ENCODE data around the gene TEX54. TPM values are rescaled to one million over a fixed set of nuclear protein-coding genes. Genes with fewer than 3 reads are reported as not detected.

Gene TEX54
- total and polyA plus RNA-seq, 2 of the 13 experiments (the other 11 are each of a cell fraction or from before 2014, with no cell fraction given): not detected

- TF ChIP-seq GTF3A (CRISPR knock-in tag; conservative IDR thresholded peaks at IDR 0.05) (no peak), LCORL (IDR thresholded peaks at IDR 0.05) (no peak), LCORL (CRISPR knock-in tag; IDR thresholded peaks at IDR 0.05) (peak; percentile 67; the same call in 1 of the 2 replicates), SNAPC5 (CRISPR knock-in tag; IDR thresholded peaks at IDR 0.05; ENCODE audit: borderline replicate concordance) (peak; percentile 70; the same call in 1 of the 2 replicates), ZNF770 (CRISPR knock-in tag; IDR thresholded peaks at IDR 0.05) (no peak), KDM3A (CRISPR knock-in tag; IDR thresholded peaks at IDR 0.05; ENCODE audit: low read depth) (0 out of 2 replicates have a peak, but pooled peaks have one; percentile 67), ASH2L (IDR thresholded peaks at IDR 0.05; ENCODE audit: insufficient read length, low read depth, low read length) (peak; percentile 89), ZSCAN9 (CRISPR knock-in tag; IDR thresholded peaks at IDR 0.05; ENCODE audit: borderline replicate concordance) (peak; percentile 80; the same call in 1 of the 2 replicates), MTA1 (CRISPR knock-in tag; IDR thresholded peaks at IDR 0.05; ENCODE audit: borderline replicate concordance) (peak; percentile 71; the same call in 1 of the 2 replicates), ZNF761 (CRISPR knock-in tag; conservative IDR thresholded peaks at IDR 0.05) (peak; percentile 86; the same call in 1 of the 2 replicates), TEAD2 (CRISPR knock-in tag; IDR thresholded peaks at IDR 0.05) (no peak), MXD4 (CRISPR knock-in tag; IDR thresholded peaks at IDR 0.05) (peak; percentile 99), ADNP (CRISPR knock-in tag; IDR thresholded peaks at IDR 0.05) (no peak), ZNF101 (CRISPR knock-in tag; IDR thresholded peaks at IDR 0.05; ENCODE audit: borderline replicate concordance, low read depth) (no peak)
- TF ChIP-seq, protein P1, sequence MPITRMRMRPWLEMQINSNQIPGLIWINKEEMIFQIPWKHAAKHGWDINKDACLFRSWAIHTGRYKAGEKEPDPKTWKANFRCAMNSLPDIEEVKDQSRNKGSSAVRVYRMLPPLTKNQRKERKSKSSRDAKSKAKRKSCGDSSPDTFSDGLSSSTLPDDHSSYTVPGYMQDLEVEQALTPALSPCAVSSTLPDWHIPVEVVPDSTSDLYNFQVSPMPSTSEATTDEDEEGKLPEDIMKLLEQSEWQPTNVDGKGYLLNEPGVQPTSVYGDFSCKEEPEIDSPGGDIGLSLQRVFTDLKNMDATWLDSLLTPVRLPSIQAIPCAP (CRISPR knock-in tag; IDR thresholded peaks at IDR 0.05; ENCODE audit: low read depth): 0 out of 2 replicates have a peak, but pooled peaks have one; percentile 84
- TF ChIP-seq, protein P2, sequence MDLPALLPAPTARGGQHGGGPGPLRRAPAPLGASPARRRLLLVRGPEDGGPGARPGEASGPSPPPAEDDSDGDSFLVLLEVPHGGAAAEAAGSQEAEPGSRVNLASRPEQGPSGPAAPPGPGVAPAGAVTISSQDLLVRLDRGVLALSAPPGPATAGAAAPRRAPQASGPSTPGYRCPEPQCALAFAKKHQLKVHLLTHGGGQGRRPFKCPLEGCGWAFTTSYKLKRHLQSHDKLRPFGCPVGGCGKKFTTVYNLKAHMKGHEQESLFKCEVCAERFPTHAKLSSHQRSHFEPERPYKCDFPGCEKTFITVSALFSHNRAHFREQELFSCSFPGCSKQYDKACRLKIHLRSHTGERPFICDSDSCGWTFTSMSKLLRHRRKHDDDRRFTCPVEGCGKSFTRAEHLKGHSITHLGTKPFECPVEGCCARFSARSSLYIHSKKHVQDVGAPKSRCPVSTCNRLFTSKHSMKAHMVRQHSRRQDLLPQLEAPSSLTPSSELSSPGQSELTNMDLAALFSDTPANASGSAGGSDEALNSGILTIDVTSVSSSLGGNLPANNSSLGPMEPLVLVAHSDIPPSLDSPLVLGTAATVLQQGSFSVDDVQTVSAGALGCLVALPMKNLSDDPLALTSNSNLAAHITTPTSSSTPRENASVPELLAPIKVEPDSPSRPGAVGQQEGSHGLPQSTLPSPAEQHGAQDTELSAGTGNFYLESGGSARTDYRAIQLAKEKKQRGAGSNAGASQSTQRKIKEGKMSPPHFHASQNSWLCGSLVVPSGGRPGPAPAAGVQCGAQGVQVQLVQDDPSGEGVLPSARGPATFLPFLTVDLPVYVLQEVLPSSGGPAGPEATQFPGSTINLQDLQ (CRISPR knock-in tag; IDR thresholded peaks at IDR 0.05): no peak
- TF ChIP-seq, protein P3, sequence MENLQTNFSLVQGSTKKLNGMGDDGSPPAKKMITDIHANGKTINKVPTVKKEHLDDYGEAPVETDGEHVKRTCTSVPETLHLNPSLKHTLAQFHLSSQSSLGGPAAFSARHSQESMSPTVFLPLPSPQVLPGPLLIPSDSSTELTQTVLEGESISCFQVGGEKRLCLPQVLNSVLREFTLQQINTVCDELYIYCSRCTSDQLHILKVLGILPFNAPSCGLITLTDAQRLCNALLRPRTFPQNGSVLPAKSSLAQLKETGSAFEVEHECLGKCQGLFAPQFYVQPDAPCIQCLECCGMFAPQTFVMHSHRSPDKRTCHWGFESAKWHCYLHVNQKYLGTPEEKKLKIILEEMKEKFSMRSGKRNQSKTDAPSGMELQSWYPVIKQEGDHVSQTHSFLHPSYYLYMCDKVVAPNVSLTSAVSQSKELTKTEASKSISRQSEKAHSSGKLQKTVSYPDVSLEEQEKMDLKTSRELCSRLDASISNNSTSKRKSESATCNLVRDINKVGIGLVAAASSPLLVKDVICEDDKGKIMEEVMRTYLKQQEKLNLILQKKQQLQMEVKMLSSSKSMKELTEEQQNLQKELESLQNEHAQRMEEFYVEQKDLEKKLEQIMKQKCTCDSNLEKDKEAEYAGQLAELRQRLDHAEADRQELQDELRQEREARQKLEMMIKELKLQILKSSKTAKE (CRISPR knock-in tag; IDR thresholded peaks at IDR 0.05; ENCODE audit: borderline replicate concordance): peak; percentile 42; the same call in 1 of the 2 replicates
- TF ChIP-seq, protein P4, sequence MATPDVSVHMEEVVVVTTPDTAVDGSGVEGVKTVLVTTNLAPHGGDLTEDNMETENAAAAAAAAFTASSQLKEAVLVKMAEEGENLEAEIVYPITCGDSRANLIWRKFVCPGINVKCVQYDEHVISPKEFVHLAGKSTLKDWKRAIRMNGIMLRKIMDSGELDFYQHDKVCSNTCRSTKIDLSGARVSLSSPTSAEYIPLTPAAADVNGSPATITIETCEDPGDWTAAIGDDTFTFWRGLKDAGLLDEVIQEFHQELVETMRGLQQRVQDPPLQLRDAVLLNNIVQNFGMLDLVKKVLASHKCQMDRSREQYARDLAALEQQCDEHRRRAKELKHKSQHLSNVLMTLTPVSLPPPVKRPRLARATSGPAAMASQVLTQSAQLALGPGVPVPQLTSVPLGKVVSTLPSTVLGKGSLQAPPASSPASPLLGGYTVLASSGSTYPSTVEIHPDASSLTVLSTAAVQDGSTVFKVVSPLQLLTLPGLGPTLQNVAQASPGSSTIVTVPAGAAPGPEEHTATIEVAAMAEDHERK (CRISPR knock-in tag; IDR thresholded peaks at IDR 0.05; ENCODE audit: low read depth): peak; percentile 54; the same call in 1 of the 2 replicates
These were observed 6.7 kb upstream of the TEX54 start, which contains the start of gene WDR74 (continued) for GRCh38 chr11:62839050-62839945.
